ENCODE measurements around the gene ZMYM2.

DNA sequence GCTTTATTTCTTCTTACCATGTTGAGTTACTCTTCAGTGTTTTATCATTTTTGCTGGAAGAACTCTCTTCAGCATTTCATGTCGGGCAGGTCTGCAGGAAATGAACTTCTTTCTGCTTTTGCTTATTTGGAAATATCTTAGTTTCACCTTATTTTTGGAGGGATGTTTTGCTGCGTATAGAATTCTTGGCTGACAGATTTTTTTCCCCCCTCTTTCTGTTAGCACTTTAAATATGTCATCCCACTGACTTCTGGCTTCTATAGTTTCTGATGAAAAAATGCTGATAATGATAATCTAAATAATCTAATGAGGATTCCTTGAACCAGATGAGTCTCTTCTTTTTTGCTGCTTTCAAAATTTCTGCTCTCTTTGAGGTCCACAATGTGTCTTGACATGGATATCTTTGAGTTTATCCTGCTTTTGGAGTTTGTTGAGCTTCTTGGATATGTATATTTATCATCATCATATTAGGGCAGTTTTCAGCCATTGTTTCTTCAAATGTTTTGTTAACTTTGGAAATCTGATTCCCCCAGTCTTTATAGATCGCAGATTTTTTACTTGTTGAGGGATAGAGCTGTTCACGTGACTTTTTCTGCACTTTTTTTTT lies 20.4 kb downstream of the ZMYM2 start:
- TF ChIP-seq ZNF416 (CRISPR knock-in tag; IDR thresholded peaks at IDR 0.05): no peak
- TF ChIP-seq, protein P1, sequence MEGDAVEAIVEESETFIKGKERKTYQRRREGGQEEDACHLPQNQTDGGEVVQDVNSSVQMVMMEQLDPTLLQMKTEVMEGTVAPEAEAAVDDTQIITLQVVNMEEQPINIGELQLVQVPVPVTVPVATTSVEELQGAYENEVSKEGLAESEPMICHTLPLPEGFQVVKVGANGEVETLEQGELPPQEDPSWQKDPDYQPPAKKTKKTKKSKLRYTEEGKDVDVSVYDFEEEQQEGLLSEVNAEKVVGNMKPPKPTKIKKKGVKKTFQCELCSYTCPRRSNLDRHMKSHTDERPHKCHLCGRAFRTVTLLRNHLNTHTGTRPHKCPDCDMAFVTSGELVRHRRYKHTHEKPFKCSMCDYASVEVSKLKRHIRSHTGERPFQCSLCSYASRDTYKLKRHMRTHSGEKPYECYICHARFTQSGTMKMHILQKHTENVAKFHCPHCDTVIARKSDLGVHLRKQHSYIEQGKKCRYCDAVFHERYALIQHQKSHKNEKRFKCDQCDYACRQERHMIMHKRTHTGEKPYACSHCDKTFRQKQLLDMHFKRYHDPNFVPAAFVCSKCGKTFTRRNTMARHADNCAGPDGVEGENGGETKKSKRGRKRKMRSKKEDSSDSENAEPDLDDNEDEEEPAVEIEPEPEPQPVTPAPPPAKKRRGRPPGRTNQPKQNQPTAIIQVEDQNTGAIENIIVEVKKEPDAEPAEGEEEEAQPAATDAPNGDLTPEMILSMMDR (IDR thresholded peaks at IDR 0.05): no peak
- TF ChIP-seq, protein P2, sequence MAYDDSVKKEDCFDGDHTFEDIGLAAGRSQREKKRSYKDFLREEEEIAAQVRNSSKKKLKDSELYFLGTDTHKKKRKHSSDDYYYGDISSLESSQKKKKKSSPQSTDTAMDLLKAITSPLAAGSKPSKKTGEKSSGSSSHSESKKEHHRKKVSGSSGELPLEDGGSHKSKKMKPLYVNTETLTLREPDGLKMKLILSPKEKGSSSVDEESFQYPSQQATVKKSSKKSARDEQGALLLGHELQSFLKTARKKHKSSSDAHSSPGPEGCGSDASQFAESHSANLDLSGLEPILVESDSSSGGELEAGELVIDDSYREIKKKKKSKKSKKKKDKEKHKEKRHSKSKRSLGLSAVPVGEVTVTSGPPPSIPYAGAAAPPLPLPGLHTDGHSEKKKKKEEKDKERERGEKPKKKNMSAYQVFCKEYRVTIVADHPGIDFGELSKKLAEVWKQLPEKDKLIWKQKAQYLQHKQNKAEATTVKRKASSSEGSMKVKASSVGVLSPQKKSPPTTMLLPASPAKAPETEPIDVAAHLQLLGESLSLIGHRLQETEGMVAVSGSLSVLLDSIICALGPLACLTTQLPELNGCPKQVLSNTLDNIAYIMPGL (CRISPR knock-in tag; IDR thresholded peaks at IDR 0.05): no peak
- no peak for TF ChIP-seq ESRRA (CRISPR knock-in tag; IDR thresholded peaks at IDR 0.05; ENCODE audit: borderline replicate concordance)
- TF ChIP-seq, protein P3, sequence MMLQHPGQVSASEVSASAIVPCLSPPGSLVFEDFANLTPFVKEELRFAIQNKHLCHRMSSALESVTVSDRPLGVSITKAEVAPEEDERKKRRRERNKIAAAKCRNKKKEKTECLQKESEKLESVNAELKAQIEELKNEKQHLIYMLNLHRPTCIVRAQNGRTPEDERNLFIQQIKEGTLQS (CRISPR knock-in tag; conservative IDR thresholded peaks at IDR 0.05): no peak
- TF ChIP-seq, protein P4, sequence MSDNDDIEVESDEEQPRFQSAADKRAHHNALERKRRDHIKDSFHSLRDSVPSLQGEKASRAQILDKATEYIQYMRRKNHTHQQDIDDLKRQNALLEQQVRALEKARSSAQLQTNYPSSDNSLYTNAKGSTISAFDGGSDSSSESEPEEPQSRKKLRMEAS (CRISPR knock-in tag; IDR thresholded peaks at IDR 0.05): no peak
- no peak for TF ChIP-seq ZNF138 (CRISPR knock-in tag; conservative IDR thresholded peaks at IDR 0.05)
- TF ChIP-seq JUN (CRISPR knock-in tag; IDR thresholded peaks at IDR 0.05): no peak
- TF ChIP-seq, protein P5, sequence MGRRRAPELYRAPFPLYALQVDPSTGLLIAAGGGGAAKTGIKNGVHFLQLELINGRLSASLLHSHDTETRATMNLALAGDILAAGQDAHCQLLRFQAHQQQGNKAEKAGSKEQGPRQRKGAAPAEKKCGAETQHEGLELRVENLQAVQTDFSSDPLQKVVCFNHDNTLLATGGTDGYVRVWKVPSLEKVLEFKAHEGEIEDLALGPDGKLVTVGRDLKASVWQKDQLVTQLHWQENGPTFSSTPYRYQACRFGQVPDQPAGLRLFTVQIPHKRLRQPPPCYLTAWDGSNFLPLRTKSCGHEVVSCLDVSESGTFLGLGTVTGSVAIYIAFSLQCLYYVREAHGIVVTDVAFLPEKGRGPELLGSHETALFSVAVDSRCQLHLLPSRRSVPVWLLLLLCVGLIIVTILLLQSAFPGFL (CRISPR knock-in tag; IDR thresholded peaks at IDR 0.05; ENCODE audit: borderline replicate concordance): no peak
- TF ChIP-seq, protein P6, sequence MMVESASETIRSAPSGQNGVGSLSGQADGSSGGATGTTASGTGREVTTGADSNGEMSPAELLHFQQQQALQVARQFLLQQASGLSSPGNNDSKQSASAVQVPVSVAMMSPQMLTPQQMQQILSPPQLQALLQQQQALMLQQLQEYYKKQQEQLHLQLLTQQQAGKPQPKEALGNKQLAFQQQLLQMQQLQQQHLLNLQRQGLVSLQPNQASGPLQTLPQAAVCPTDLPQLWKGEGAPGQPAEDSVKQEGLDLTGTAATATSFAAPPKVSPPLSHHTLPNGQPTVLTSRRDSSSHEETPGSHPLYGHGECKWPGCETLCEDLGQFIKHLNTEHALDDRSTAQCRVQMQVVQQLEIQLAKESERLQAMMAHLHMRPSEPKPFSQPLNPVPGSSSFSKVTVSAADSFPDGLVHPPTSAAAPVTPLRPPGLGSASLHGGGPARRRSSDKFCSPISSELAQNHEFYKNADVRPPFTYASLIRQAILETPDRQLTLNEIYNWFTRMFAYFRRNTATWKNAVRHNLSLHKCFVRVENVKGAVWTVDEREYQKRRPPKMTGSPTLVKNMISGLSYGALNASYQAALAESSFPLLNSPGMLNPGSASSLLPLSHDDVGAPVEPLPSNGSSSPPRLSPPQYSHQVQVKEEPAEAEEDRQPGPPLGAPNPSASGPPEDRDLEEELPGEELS (CRISPR knock-in tag; IDR thresholded peaks at IDR 0.05): no peak
- no peak for TF ChIP-seq NR2C2 (CRISPR knock-in tag; IDR thresholded peaks at IDR 0.05)
